GM23248 (cell line): Measurements from ENCODE around the gene MYL6B. TPM values are rescaled to one million over a fixed set of nuclear protein-coding genes. Genes with fewer than 3 reads are reported as not detected.

Experiments used
- DNase-seq: peaks from one replicate; pipeline ENCODE4 v3.0.0-alpha.2; 2015
- H2AFZ ChIP-seq: fragments of 200-600 bp; sonication (generic); 2 replicates; pipeline ENCODE4 v1.6.1; 2016; ENCODE audit warnings: antibody characterized with exemption
- H3F3A ChIP-seq: fragments of 200-600 bp; sonication (generic); 2 replicates; pipeline ENCODE4 v1.6.1; 2016; ENCODE audit warnings: mild to moderate bottlenecking, antibody characterized with exemption, mixed run types; ENCODE audit not compliant: insufficient read depth
- H3K27ac ChIP-seq: fragments of 200-600 bp; sonication (generic); 2 replicates; pipeline ENCODE4 v1.5.1; 2016; ENCODE audit warnings: mild to moderate bottlenecking
- H3K27me3 ChIP-seq: fragments of 200-600 bp; sonication (generic); replicated peaks from 2 replicates; pipeline ENCODE4 v1.6.1; 2016; ENCODE audit warnings: mild to moderate bottlenecking; ENCODE audit not compliant: insufficient read depth
- H3K36me3 ChIP-seq: fragments of 200-600 bp; sonication (generic); 2 replicates; pipeline ENCODE4 v1.6.1; 2016; ENCODE audit warnings: low read depth, mild to moderate bottlenecking
- H3K4me1 ChIP-seq: fragments of 200-600 bp; sonication (generic); 2 replicates; pipeline ENCODE4 v1.6.1; 2016; ENCODE audit warnings: mild to moderate bottlenecking; ENCODE audit not compliant: insufficient read depth
- H3K4me2 ChIP-seq: fragments of 200-600 bp; sonication (generic); one replicate; pipeline ENCODE4 v1.6.1; 2016; ENCODE audit warnings: mild to moderate bottlenecking; ENCODE audit not compliant: unreplicated experiment
- H3K4me3 ChIP-seq: fragments of 200-600 bp; sonication (generic); 2 replicates; pipeline ENCODE4 v1.5.1; 2016; ENCODE audit warnings: mild to moderate bottlenecking
- H3K79me2 ChIP-seq: fragments of 200-600 bp; sonication (generic); 2 replicates; pipeline ENCODE4 v1.6.1; 2016; ENCODE audit warnings: mild to moderate bottlenecking; ENCODE audit not compliant: insufficient read depth
- H3K9ac ChIP-seq: fragments of 200-600 bp; sonication (generic); 2 replicates; pipeline ENCODE4 v1.6.1; 2016; ENCODE audit warnings: mild to moderate bottlenecking
- H3K9me2 ChIP-seq: fragments of 200-600 bp; sonication (generic); 2 replicates; pipeline ENCODE4 v1.6.1; 2016; ENCODE audit warnings: mixed run types, mild to moderate bottlenecking, moderate library complexity; ENCODE audit not compliant: insufficient read depth
- H3K9me3 ChIP-seq: fragments of 200-600 bp; sonication (generic); one replicate; pipeline ENCODE4 v1.6.1; 2017; ENCODE audit warnings: low read depth
- H4K20me1 ChIP-seq: fragments of 200-600 bp; sonication (generic); 2 replicates; pipeline ENCODE4 v1.6.0; 2016; ENCODE audit not compliant: insufficient read depth
- EZH2 ChIP-seq: fragments of 200-600 bp; sonication (generic); IDR thresholded peaks from 2 replicates; pipeline ENCODE4 v1.6.1; 2018; ENCODE audit warnings: antibody characterized with exemption, mild to moderate bottlenecking; ENCODE audit not compliant: insufficient read depth, poor library complexity, severe bottlenecking
- EZH2phosphoT487 ChIP-seq: fragments of 200-600 bp; sonication (generic); IDR thresholded peaks from 2 replicates; pipeline ENCODE4 v1.6.1; 2018; ENCODE audit warnings: antibody characterized with exemption, moderate library complexity, mild to moderate bottlenecking, low read depth; ENCODE audit not compliant: insufficient read depth
- WGBS, 2 experiments: methylation state at CpG; one replicate each; pipeline ENCODE4 v1.1.6; 2015 to 2017; ENCODE audit warnings: low lambda C conversion rate in 2 of 2, low coverage in 1 of 2; ENCODE audit errors: missing lambda C conversion rate in 2 of 2; 5-methylcytosine and 5-hydroxymethylcytosine counted together
- in situ Hi-C: fragments of 300-500 bp; cut with MboI; formaldehyde crosslinking; loops from 2 replicates; pipeline ENCODE4 v1.15.0; 2020
- polyA plus RNA-seq: library from polyadenylated mRNA; unstranded; fragments of >200 nt; fragmentation: Nextera tagmentation; extraction: Ambion mirVana; gene quantifications from 2 replicates; pipeline ENCODE4 v1.2.1, GENCODE V29; 2016
- total RNA-seq: library from RNA; depleted of rRNA; stranded (reverse); fragments of >200 nt; shearing (Covaris generic); gene quantifications from 2 replicates; pipeline ENCODE4 v1.2.3, GENCODE V29; 2014; rRNA removed

The MYL6B gene
- total and polyA plus RNA-seq, 2 experiments from 2014 or later, result 53.2 to 72.8 TPM

DNA sequence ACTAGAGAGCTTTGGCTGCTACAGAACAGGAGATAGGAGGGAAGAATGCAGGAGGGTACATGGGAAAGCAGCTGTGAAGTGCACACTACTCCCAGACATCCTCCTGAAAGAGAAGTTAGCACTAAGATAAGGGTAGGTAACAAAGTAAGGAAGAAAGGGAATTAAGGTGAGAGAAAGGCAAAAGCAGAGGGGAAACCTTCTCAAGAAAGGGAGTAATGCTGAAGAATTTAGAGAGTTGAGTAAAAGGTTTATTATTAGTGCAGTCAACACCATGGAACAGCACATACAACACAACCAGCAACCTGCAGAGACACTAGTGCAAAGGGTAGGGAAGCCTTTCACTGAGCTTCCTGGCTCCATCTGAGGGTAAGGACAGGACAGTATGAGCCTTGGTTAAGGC is 51.9 kb downstream of the MYL6B start:
- no peak for DNase-seq
- Histone ChIP-seq H3K9me3 (no peaks in the 10 kb centered on the region), H3K4me3 (no peak overlapping the region), H3F3A (peaks cover 43% of the 10 kb centered on the region), H2AFZ (no peak overlapping the region), H4K20me1 (no peaks in the 10 kb centered on the region), H3K9ac (no peak overlapping the region), H3K4me1 (peaks cover 8% of the 10 kb centered on the region), H3K27me3 (no peaks in the 10 kb centered on the region), H3K9me2 (no peaks in the 10 kb centered on the region), H3K4me2 (no peak overlapping the region), H3K79me2 (0 out of 2 replicates have a peak, but pooled peaks cover 5% of the 10 kb centered on the region), H3K27ac (no peak overlapping the region), H3K36me3 (peaks cover 43% of the 10 kb centered on the region)
- TF ChIP-seq EZH2 (no peak), EZH2phosphoT487 (no peak)
- in situ Hi-C loops, result no loop called here

DNA sequence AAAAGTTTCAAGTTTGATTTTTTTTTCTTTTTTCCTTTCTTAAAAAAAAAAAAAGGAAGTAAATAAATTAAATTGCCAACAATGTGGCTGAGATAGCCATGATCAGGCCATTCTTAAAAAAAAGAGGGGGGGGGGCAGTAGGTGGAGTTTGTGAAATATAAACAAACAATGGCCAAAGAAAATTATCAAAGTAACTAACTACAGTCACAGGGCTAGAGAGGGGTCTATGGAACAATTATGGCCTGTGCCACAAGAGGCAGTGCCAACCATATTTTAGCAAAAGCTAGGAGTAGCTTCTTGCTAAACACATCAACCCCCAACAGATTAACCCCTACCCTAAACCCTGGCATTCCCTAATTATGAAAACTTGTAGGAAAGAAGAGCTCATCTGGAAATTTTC is 53.1 kb downstream of the MYL6B start:
- H3K9ac ChIP-seq, result no peak overlapping the region
- H3F3A ChIP-seq, result peaks cover 47% of the 10 kb centered on the region
- peaks cover 53% of the 10 kb centered on the region for H3K36me3 ChIP-seq

DNA sequence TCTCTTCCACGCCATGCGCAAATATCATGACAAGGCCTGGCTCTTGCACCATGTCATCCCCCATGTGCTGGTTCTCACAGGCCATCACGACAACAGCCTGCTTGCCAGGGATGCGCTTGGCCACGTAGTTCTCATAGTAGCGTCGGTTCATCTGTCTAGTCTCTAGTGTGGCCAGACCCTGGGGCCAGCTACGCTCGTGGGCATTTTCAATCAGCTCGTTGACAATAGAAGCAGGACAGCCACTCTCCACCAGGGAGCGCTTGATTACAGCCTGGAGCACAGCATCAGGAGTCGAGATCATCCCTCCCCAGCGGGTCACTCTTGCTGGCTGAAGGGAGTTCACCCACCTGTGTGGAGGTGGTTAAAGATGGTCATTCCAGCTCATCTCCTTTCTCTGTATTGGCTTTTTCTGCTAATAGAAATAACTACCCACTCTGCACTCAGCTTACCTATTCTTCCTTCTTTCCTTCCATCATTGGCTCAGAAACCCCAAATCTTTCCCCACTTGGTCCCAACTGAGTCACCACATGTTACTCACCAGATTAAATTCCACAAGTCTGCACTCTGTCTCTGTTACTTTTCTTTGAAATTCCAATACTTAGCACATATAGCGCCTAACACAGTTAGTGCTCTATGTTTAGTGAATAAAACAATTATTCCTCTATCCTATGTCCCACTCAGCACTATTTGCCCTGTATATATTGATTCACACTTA is 54.2 kb downstream of the MYL6B start:
- WGBS, 2 experiments, result 55 to 59% methylated on average over 14 of the region's 14 CpGs
- H3K4me3 ChIP-seq, result no peak overlapping the region
- H3K27ac ChIP-seq, result peak overlapping the region; percentile 41
- H3K79me2 ChIP-seq, result 0 out of 2 replicates have a peak, but pooled peaks cover 5% of the 10 kb centered on the region
- H3F3A ChIP-seq, result peaks cover 50% of the 10 kb centered on the region
- H3K4me1 ChIP-seq, result peaks cover 8% of the 10 kb centered on the region
- DNase-seq, result peak; percentile 75
- H3K4me2 ChIP-seq, result peak overlapping the region; percentile 26
- no peak for TF ChIP-seq EZH2
- no peak for TF ChIP-seq EZH2phosphoT487
- no peaks in the 10 kb centered on the region for H3K27me3 ChIP-seq
- no peaks in the 10 kb centered on the region for H3K9me3 ChIP-seq
- H3K36me3 ChIP-seq, result peaks cover 57% of the 10 kb centered on the region
- no peaks in the 10 kb centered on the region for H4K20me1 ChIP-seq
- H3K9me2 ChIP-seq, result no peaks in the 10 kb centered on the region
- no peak overlapping the region for H3K9ac ChIP-seq
- no peak overlapping the region for H2AFZ ChIP-seq
- in situ Hi-C loops, result no loop called here

More for the DNA sequence above, 53.1 kb downstream of the MYL6B start:
- no peak for DNase-seq
- no peaks in the 10 kb centered on the region for H3K9me2 ChIP-seq
- in situ Hi-C loops, result no loop called here
- 0 out of 2 replicates have a peak, but pooled peaks cover 5% of the 10 kb centered on the region for H3K79me2 ChIP-seq
- no peak overlapping the region for H2AFZ ChIP-seq
- H3K27ac ChIP-seq, result no peak overlapping the region
- H3K27me3 ChIP-seq, result no peaks in the 10 kb centered on the region
- peaks cover 8% of the 10 kb centered on the region for H3K4me1 ChIP-seq
- no peaks in the 10 kb centered on the region for H4K20me1 ChIP-seq
- no peak overlapping the region for H3K4me2 ChIP-seq
- no peak for TF ChIP-seq EZH2
- no peak for TF ChIP-seq EZH2phosphoT487
- H3K4me3 ChIP-seq, result no peak overlapping the region
- H3K9me3 ChIP-seq, result no peaks in the 10 kb centered on the region

Other genes starting within 250 kb of the MYL6B start
- 20.1 and 25.9 TPM in 2 replicates for gene PYM1, start 224.7 kb upstream of the MYL6B start, total RNA-seq
- 33.5 and 34.4 TPM in 2 replicates for gene PYM1, start 224.7 kb upstream of the MYL6B start, polyA plus RNA-seq
- gene DGKA, start 221.4 kb upstream of the MYL6B start, total RNA-seq, result 66.6 and 67.7 TPM in 2 replicates
- gene DGKA, start 221.4 kb upstream of the MYL6B start, polyA plus RNA-seq, result 109 and 116 TPM in 2 replicates
- gene PMEL, start 186.5 kb upstream of the MYL6B start, total RNA-seq, result 0.13 and 2.3 TPM in 2 replicates
- 0.38 and 0.76 TPM in 2 replicates for gene PMEL, start 186.5 kb upstream of the MYL6B start, polyA plus RNA-seq
- 20.8 and 34.9 TPM in 2 replicates for gene CDK2, start 185.8 kb upstream of the MYL6B start, total RNA-seq
- 16.2 and 16.6 TPM in 2 replicates for gene CDK2, start 185.8 kb upstream of the MYL6B start, polyA plus RNA-seq
- gene RAB5B, start 178.5 kb upstream of the MYL6B start, total RNA-seq, result 47.0 and 58.6 TPM in 2 replicates
- 65.8 and 66.6 TPM in 2 replicates for gene RAB5B, start 178.5 kb upstream of the MYL6B start, polyA plus RNA-seq
- 10.2 and 19.1 TPM in 2 replicates for gene SUOX, start 155.3 kb upstream of the MYL6B start, total RNA-seq
- gene SUOX, start 155.3 kb upstream of the MYL6B start, polyA plus RNA-seq, result 9.5 and 10.0 TPM in 2 replicates
- 1.4 and 1.5 TPM in 2 replicates for gene IKZF4, start 131.5 kb upstream of the MYL6B start, total RNA-seq
- 0.99 and 1.1 TPM in 2 replicates for gene IKZF4, start 131.5 kb upstream of the MYL6B start, polyA plus RNA-seq
- 332 and 1,155 TPM in 2 replicates for gene RPS26, start 110.7 kb upstream of the MYL6B start, total RNA-seq
- gene RPS26, start 110.7 kb upstream of the MYL6B start, polyA plus RNA-seq, result 271 and 274 TPM in 2 replicates
- gene ERBB3, start 72.4 kb upstream of the MYL6B start, total RNA-seq, result 3.3 and 3.5 TPM in 2 replicates
- gene ERBB3, start 72.4 kb upstream of the MYL6B start, polyA plus RNA-seq, result 1.9 and 2.1 TPM in 2 replicates
- 115 and 120 TPM in 2 replicates for gene PA2G4, start 48.0 kb upstream of the MYL6B start, total RNA-seq
- gene PA2G4, start 48.0 kb upstream of the MYL6B start, polyA plus RNA-seq, result 152 and 157 TPM in 2 replicates
- 1,463 and 1,892 TPM in 2 replicates for gene RPL41, start 36.0 kb upstream of the MYL6B start, total RNA-seq
- gene RPL41, start 36.0 kb upstream of the MYL6B start, polyA plus RNA-seq, result 2,480 and 2,545 TPM in 2 replicates
- gene ZC3H10, start 34.3 kb upstream of the MYL6B start, total RNA-seq, result 1.9 and 2.7 TPM in 2 replicates
- gene ZC3H10, start 34.3 kb upstream of the MYL6B start, polyA plus RNA-seq, result 3.0 and 3.3 TPM in 2 replicates
- 164 and 216 TPM in 2 replicates for gene ESYT1, start 24.3 kb upstream of the MYL6B start, total RNA-seq
- gene ESYT1, start 24.3 kb upstream of the MYL6B start, polyA plus RNA-seq, result 108 and 115 TPM in 2 replicates
- 2,633 and 2,662 TPM in 2 replicates for gene MYL6, start 5.8 kb downstream of the MYL6B start, total RNA-seq
- 3,948 and 3,969 TPM in 2 replicates for gene MYL6, start 5.8 kb downstream of the MYL6B start, polyA plus RNA-seq
- 23.4 and 34.0 TPM in 2 replicates for gene SMARCC2, start 36.9 kb downstream of the MYL6B start, total RNA-seq
- gene SMARCC2, start 36.9 kb downstream of the MYL6B start, polyA plus RNA-seq, result 64.3 and 66.9 TPM in 2 replicates
- gene RNF41, start 69.3 kb downstream of the MYL6B start, total RNA-seq, result 120 and 125 TPM in 2 replicates
- gene RNF41, start 69.3 kb downstream of the MYL6B start, polyA plus RNA-seq, result 37.6 and 39.4 TPM in 2 replicates
- gene NABP2, start 71.8 kb downstream of the MYL6B start, total RNA-seq, result 29.9 and 42.1 TPM in 2 replicates
- 40.1 and 40.4 TPM in 2 replicates for gene NABP2, start 71.8 kb downstream of the MYL6B start, polyA plus RNA-seq
- gene SLC39A5, start 77.5 kb downstream of the MYL6B start, total RNA-seq, result not detected in 2 replicates
- gene SLC39A5, start 77.5 kb downstream of the MYL6B start, polyA plus RNA-seq, result not detected in 2 replicates
- 24.5 and 26.9 TPM in 2 replicates for gene ANKRD52, start 105.8 kb downstream of the MYL6B start, total RNA-seq
- gene ANKRD52, start 105.8 kb downstream of the MYL6B start, polyA plus RNA-seq, result 61.5 and 61.7 TPM in 2 replicates
- 8.2 and 10.3 TPM in 2 replicates for gene COQ10A, start 114.4 kb downstream of the MYL6B start, total RNA-seq
- gene COQ10A, start 114.4 kb downstream of the MYL6B start, polyA plus RNA-seq, result 9.6 and 9.8 TPM in 2 replicates
- 67.2 and 74.7 TPM in 2 replicates for gene CS, start 147.7 kb downstream of the MYL6B start, total RNA-seq
- gene CS, start 147.7 kb downstream of the MYL6B start, polyA plus RNA-seq, result 76.2 and 77.8 TPM in 2 replicates
- gene CNPY2, start 163.4 kb downstream of the MYL6B start, total RNA-seq, result 89.9 and 97.5 TPM in 2 replicates
- gene CNPY2, start 163.4 kb downstream of the MYL6B start, polyA plus RNA-seq, result 248 and 253 TPM in 2 replicates
- 20.2 and 22.1 TPM in 2 replicates for gene PAN2, start 181.4 kb downstream of the MYL6B start, total RNA-seq
- gene PAN2, start 181.4 kb downstream of the MYL6B start, polyA plus RNA-seq, result 7.2 and 9.1 TPM in 2 replicates
- gene IL23A, start 186.3 kb downstream of the MYL6B start, total RNA-seq, result not detected in 2 replicates
- gene IL23A, start 186.3 kb downstream of the MYL6B start, polyA plus RNA-seq, result 0.19 and 0.31 TPM in 2 replicates
- gene STAT2, start 207.5 kb downstream of the MYL6B start, total RNA-seq, result 208 and 220 TPM in 2 replicates
- gene STAT2, start 207.5 kb downstream of the MYL6B start, polyA plus RNA-seq, result 104 and 109 TPM in 2 replicates
- not detected in 2 replicates for gene APOF, start 210.3 kb downstream of the MYL6B start, total RNA-seq
- gene APOF, start 210.3 kb downstream of the MYL6B start, polyA plus RNA-seq, result not detected in 2 replicates